ENCODE data around the gene BEST2.

- TF ChIP-seq CTCF (IDR thresholded peaks at IDR 0.05) (no peak), POLR2A (IDR thresholded peaks at IDR 0.05) (no peak)
These were observed 13.7 kb upstream of the BEST2 start for GRCh38 chr19:12737835-12738351.
